ENCODE measurements around the gene KCNJ5. TPM values are rescaled to one million over a fixed set of nuclear protein-coding genes. Genes with fewer than 3 reads are reported as not detected.
"Not testable (repeated sequence)": the region's sequence is repeated elsewhere in the genome, so short reads cannot be mapped to it uniquely, and the experiment has no call there.

Gene KCNJ5
- total RNA-seq, 2 donors from 2014 or later = 0.05 TPM; not detected in 1

GRCh38 chr11:128916037-128916572, 24.9 kb downstream of the KCNJ5 start:
- peaks cover 20% of the 10 kb centered on the region for H3K27me3 Mint-ChIP-seq (ENCODE audit: low read depth)
- H3K36me3 Mint-ChIP-seq (ENCODE audit: insufficient read depth in 2 of 2) = no peaks in the 10 kb centered on the region
- H3K27ac Mint-ChIP-seq = no peak overlapping the region
- DNase-seq (no peak), ATAC-seq (replicated peaks in 1 of 2) (no peak)
- peaks cover 16% of the 10 kb centered on the region for H3K4me1 Mint-ChIP-seq (ENCODE audit: low read depth)
- H3K4me3 Mint-ChIP-seq = no peak overlapping the region
- H3K9me3 Mint-ChIP-seq = no peaks in the 10 kb centered on the region

GRCh38 chr11:128916681-128917080, 25.5 kb downstream of the KCNJ5 start:
- DNase-seq (no peak), ATAC-seq (replicated peaks in 1 of 2) (no peak)
- Mint-ChIP-seq H3K4me3 (no peak overlapping the region), H3K9me3 (no peaks in the 10 kb centered on the region), H3K27me3 (ENCODE audit: low read depth) (peaks cover 15% of the 10 kb centered on the region), H3K36me3 (ENCODE audit: insufficient read depth in 2 of 2) (no peaks in the 10 kb centered on the region), H3K27ac (no peak overlapping the region), H3K4me1 (ENCODE audit: low read depth) (peaks cover 17% of the 10 kb centered on the region)

- Mint-ChIP-seq H3K27me3 (ENCODE audit: low read depth) (peaks cover 15% of the 10 kb centered on the region), H3K4me3 (no peak overlapping the region), H3K4me1 (ENCODE audit: low read depth) (peaks cover 21% of the 10 kb centered on the region), H3K36me3 (ENCODE audit: insufficient read depth in 2 of 2) (no peaks in the 10 kb centered on the region), H3K9me3 (no peaks in the 10 kb centered on the region), H3K27ac (peak overlapping the region; percentile 71)
- ATAC-seq (replicated peaks in 1 of 2) (peak in 1 of 2 donors; percentile 59), DNase-seq (peak in 1 of 2 donors; percentile 14)
These were observed 26.1 kb downstream of the KCNJ5 start for GRCh38 chr11:128917144-128917724.

GRCh38 chr11:128919216-128919615, 28.1 kb downstream of the KCNJ5 start:
- Mint-ChIP-seq H3K27ac (peak overlapping the region; percentile 19), H3K4me3 (peak overlapping the region; percentile 20 to 63), H3K4me1 (ENCODE audit: low read depth) (peaks cover 21% of the 10 kb centered on the region), H3K27me3 (ENCODE audit: low read depth) (peaks cover 15% of the 10 kb centered on the region), H3K36me3 (ENCODE audit: insufficient read depth in 2 of 2) (no peaks in the 10 kb centered on the region), H3K9me3 (no peaks in the 10 kb centered on the region)
- DNase-seq (peak in 1 of 2 donors; percentile 13), ATAC-seq (replicated peaks in 1 of 2) (peak in 1 of 2 donors; percentile 44)

GRCh38 chr11:128919635-128920034, 28.5 kb downstream of the KCNJ5 start:
- Mint-ChIP-seq H3K27ac (peak overlapping the region; percentile 19), H3K4me1 (ENCODE audit: low read depth) (peaks cover 21% of the 10 kb centered on the region), H3K27me3 (ENCODE audit: low read depth) (peaks cover 15% of the 10 kb centered on the region)
- H3K36me3 Mint-ChIP-seq (ENCODE audit: insufficient read depth in 2 of 2); H3K9me3 Mint-ChIP-seq; ATAC-seq (replicated peaks in 1 of 2); H3K4me3 Mint-ChIP-seq; DNase-seq: not testable (repeated sequence)

GRCh38 chr11:128920666-128921065, 29.5 kb downstream of the KCNJ5 start:
- Mint-ChIP-seq H3K9me3 (no peaks in the 10 kb centered on the region), H3K4me1 (ENCODE audit: low read depth) (peaks cover 21% of the 10 kb centered on the region)
- no peak for ATAC-seq (replicated peaks in 1 of 2)

GRCh38 chr11:128921793-128922192, 30.6 kb downstream of the KCNJ5 start:
- H3K4me3 Mint-ChIP-seq = no peak overlapping the region
- H3K4me1 Mint-ChIP-seq (ENCODE audit: low read depth) = peaks cover 21% of the 10 kb centered on the region
- ATAC-seq (replicated peaks in 1 of 2) (no peak), DNase-seq (no peak)
- H3K36me3 Mint-ChIP-seq (ENCODE audit: insufficient read depth in 2 of 2) = no peaks in the 10 kb centered on the region
- H3K27me3 Mint-ChIP-seq (ENCODE audit: low read depth) = peaks cover 5% of the 10 kb centered on the region
- no peaks in the 10 kb centered on the region for H3K9me3 Mint-ChIP-seq
- H3K27ac Mint-ChIP-seq = no peak overlapping the region

More at GRCh38 chr11:128920666-128921065, 29.5 kb downstream of the KCNJ5 start:
- no peak overlapping the region for H3K4me3 Mint-ChIP-seq
- H3K27me3 Mint-ChIP-seq (ENCODE audit: low read depth) = peaks cover 13% of the 10 kb centered on the region
- no peak overlapping the region for H3K27ac Mint-ChIP-seq
- no peak for DNase-seq
- H3K36me3 Mint-ChIP-seq (ENCODE audit: insufficient read depth in 2 of 2) = no peaks in the 10 kb centered on the region

- Mint-ChIP-seq H3K4me1 (ENCODE audit: low read depth) (peaks cover 22% of the 10 kb centered on the region), H3K27me3 (ENCODE audit: low read depth) (peaks cover 8% of the 10 kb centered on the region), H3K36me3 (ENCODE audit: insufficient read depth in 2 of 2) (no peaks in the 10 kb centered on the region), H3K4me3 (no peak overlapping the region), H3K9me3 (no peaks in the 10 kb centered on the region), H3K27ac (no peak overlapping the region)
- ATAC-seq (replicated peaks in 1 of 2) = no peak
- no peak for DNase-seq
These were observed 32.9 kb downstream of the KCNJ5 start for GRCh38 chr11:128924104-128924503.

- no peak overlapping the region for H3K4me3 Mint-ChIP-seq
- no peak for ATAC-seq (replicated peaks in 1 of 2)
- H3K27ac Mint-ChIP-seq = no peak overlapping the region
- peaks cover 22% of the 10 kb centered on the region for H3K4me1 Mint-ChIP-seq (ENCODE audit: low read depth)
- peaks cover 13% of the 10 kb centered on the region for H3K27me3 Mint-ChIP-seq (ENCODE audit: low read depth)
- no peaks in the 10 kb centered on the region for H3K36me3 Mint-ChIP-seq (ENCODE audit: insufficient read depth in 2 of 2)
- no peak for DNase-seq
- H3K9me3 Mint-ChIP-seq = no peaks in the 10 kb centered on the region
These were observed 33.5 kb downstream of the KCNJ5 start for GRCh38 chr11:128924510-128925249.

GRCh38 chr11:128925250-128925600, 34.1 kb downstream of the KCNJ5 start:
- no peak overlapping the region for H3K4me3 Mint-ChIP-seq
- ATAC-seq (replicated peaks in 1 of 2) = no peak
- no peak for DNase-seq
- no peak overlapping the region for H3K27ac Mint-ChIP-seq
- H3K4me1 Mint-ChIP-seq (ENCODE audit: low read depth) = peaks cover 22% of the 10 kb centered on the region
- peaks cover 13% of the 10 kb centered on the region for H3K27me3 Mint-ChIP-seq (ENCODE audit: low read depth)
- H3K36me3 Mint-ChIP-seq (ENCODE audit: insufficient read depth in 2 of 2) = no peaks in the 10 kb centered on the region
- no peaks in the 10 kb centered on the region for H3K9me3 Mint-ChIP-seq

GRCh38 chr11:128926000-128926399, 34.8 kb downstream of the KCNJ5 start:
- Mint-ChIP-seq H3K4me3 (no peak overlapping the region), H3K4me1 (ENCODE audit: low read depth) (peaks cover 22% of the 10 kb centered on the region), H3K27ac (no peak overlapping the region), H3K27me3 (ENCODE audit: low read depth) (peaks cover 13% of the 10 kb centered on the region), H3K36me3 (ENCODE audit: insufficient read depth in 2 of 2) (no peaks in the 10 kb centered on the region), H3K9me3 (no peaks in the 10 kb centered on the region)
- ATAC-seq (replicated peaks in 1 of 2) (no peak), DNase-seq (no peak)

- Mint-ChIP-seq H3K4me1 (ENCODE audit: low read depth) (peaks cover 22% of the 10 kb centered on the region), H3K9me3 (no peaks in the 10 kb centered on the region), H3K36me3 (ENCODE audit: insufficient read depth in 2 of 2) (no peaks in the 10 kb centered on the region), H3K27ac (no peak overlapping the region), H3K27me3 (ENCODE audit: low read depth) (peaks cover 13% of the 10 kb centered on the region), H3K4me3 (no peak overlapping the region)
- ATAC-seq (replicated peaks in 1 of 2) (no peak), DNase-seq (no peak)
These were observed 35.4 kb downstream of the KCNJ5 start for GRCh38 chr11:128926437-128927107.

- DNase-seq (no peak), ATAC-seq (replicated peaks in 1 of 2) (no peak)
- Mint-ChIP-seq H3K27ac (no peak overlapping the region), H3K36me3 (ENCODE audit: insufficient read depth in 2 of 2) (no peaks in the 10 kb centered on the region), H3K4me3 (no peak overlapping the region), H3K27me3 (ENCODE audit: low read depth) (peaks cover 13% of the 10 kb centered on the region), H3K9me3 (no peaks in the 10 kb centered on the region), H3K4me1 (ENCODE audit: low read depth) (peaks cover 18% of the 10 kb centered on the region)
These were observed 35.9 kb downstream of the KCNJ5 start for GRCh38 chr11:128927108-128927461.

All from activated T-cell treated with anti-CD3 and anti-CD28 coated beads, Interleukin-2, amount 50 U/mL, for 72 hours (primary cell).